ENCODE measurements around the gene SMIM41.
"Not testable (repeated sequence)": the region's sequence is repeated elsewhere in the genome, so short reads cannot be mapped to it uniquely, and the experiment has no call there.

The SMIM41 gene

GRCh38 chr12:52084491-52085231 is 5.2 kb downstream of the SMIM41 start:
- in situ Hi-C loops (cut with MboI; ENCODE audit: low sequenced_read_pairs), result loop anchor here (5.0 kb wide), 1 partner anchor 57 kb away; no protein-coding TSS in a partner anchor

DNA sequence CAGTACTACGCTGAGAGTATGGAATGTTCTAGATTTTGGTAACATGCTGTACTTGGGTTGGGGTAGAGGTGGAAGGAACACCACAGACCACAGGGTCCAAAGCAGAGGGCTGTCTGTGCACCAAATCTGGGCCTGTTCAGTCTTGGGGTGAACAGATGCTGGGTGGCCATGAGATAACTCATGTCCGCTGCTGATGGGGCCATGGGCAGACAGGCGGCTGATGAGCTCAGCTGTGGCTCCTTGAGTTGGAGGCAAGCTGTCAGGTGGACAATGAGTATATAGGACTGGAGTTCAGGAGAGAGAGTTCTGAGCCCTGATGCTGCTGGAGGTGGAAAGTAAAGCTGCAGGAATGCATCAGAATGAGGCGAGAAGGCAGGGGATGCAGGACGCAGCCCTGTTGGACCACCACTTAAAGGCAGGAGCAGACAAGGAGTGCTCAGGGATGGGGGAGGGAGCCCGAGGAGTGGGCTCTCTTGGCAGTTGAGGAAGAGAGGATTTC is 6.2 kb downstream of the SMIM41 start:
- in situ Hi-C loops (cut with MboI; ENCODE audit: low sequenced_read_pairs), result no loop called here

DNA sequence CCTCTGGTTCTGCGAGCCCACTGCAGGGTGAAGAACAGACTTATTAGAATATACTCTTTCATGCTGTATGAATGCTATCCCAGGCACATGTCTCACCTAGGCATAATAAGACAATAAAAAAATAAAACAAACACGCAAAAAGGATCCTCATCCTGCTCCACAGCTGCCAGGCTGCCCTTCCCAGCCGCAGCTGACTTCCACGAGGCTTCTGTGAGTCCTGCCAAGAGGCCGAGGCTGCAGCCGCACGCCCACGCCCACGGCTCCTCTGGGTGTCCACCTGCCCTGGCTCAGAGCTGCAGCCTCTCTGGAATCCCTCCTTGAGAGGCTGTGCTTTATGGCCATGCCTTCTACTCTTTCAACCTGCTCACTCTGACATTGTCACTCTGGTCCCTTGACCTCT is 6.9 kb downstream of the SMIM41 start:
- in situ Hi-C loops (cut with MboI; ENCODE audit: low sequenced_read_pairs), result no loop called here

DNA sequence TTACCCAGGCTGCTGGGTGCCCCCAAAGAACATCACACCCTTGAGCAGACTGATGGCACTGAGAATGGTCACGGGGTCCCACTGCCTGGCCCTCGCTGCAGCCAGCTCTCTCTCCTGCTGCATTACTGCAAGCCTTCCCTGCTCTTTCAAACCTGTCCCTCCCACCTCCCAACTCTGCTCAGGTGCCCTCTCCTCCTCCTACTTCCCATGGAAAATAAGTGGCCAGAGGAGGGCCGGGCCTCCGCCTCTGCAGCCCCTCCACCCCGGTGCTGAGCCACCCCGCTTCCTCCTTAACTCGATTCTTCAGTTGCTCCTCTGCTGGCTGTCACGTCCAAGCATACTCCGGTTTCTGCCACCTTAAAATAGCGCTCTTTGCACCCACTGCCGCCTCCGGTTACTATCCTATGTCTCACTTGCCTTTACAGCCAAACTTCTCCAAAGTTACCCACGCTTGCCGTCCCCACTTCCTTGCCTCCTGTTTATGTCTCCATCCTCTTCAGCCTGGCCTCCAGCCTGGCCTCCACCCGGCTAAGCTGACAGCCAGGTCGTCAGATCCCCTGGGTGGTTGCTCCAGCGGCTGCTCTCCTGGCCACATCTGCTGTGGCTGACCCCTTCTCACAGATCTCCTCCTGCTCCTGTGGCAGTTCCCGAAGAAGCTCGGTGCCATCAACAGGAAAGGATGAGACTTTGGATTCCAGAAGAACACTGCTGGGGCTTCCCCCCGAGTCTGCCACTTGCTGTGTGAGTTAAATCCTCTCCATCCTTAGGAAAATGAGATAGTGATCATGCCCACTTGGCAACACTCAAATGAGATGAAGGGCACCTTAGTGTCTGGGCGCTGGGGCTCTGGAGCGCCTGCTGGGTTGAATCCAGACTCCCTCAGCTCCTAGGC is 7.7 kb downstream of the SMIM41 start:
- in situ Hi-C loops (cut with MboI; ENCODE audit: low sequenced_read_pairs), result no loop called here

DNA sequence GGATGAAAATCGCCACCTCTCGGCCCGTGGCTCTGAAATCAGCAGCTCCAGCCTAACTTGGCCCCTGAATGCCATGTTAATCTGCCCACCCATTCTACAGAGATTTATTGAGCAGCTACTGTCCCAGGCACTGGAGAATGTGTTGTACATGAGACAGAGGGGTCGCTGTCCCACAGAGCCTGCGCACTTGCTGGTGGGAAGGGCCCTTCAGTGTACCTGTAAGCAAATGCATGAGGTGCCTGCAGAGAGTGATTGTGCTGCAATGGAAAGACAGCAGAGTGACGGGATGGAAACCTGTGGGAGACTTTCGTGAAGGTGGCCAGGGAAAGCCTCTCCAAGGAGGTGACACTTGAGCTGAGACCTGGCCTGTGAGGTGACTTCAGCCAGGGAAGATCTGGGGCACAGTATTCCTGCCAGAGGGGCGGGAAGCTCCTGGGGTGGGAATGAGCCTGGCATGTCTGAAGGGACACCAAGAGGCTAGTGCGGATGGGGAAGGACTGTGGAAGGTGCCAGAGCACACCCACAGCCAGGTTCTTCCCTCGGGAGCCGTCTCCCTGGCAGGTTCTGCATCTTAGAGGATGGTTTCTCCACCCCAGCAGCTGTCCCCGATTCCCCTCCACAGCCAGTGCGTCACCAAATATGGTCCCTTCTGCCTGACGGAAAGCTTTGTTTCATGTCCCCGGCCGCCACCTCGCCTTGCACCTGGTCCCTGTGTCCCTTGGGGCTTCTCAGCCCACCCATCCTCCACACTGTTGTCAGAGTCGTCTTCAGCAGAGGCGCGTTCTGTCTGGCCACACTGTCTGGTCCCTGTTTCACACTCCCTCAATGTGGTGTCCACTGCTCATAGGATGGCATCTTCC is 8.7 kb downstream of the SMIM41 start:
- in situ Hi-C loops (cut with MboI; ENCODE audit: low sequenced_read_pairs), result no loop called here

DNA sequence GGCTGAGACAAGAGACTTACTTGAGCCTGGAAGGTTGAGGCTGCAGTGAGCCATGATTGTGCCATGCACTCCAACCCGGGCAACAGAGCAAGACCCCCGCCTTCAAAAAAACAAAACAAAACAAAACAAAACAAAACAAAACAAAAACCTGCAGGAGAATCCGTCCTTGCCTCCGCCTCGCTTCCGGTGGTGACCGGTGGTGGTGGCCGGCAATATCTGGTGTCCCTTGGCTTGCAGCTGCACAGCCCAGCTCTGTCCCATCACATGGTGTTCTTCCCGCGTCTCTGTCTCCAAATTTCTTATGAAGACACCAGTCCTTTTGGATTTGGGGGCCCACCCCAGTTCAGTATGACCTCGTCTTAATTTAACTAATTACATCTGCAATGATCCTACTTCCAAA is 10.0 kb downstream of the SMIM41 start:
- in situ Hi-C loops (cut with MboI; ENCODE audit: low sequenced_read_pairs), result no loop called here

- in situ Hi-C loops (cut with MboI; ENCODE audit: low sequenced_read_pairs), result no loop called here
These were observed 10.8 kb downstream of the SMIM41 start for GRCh38 chr12:52090291-52090690.

DNA sequence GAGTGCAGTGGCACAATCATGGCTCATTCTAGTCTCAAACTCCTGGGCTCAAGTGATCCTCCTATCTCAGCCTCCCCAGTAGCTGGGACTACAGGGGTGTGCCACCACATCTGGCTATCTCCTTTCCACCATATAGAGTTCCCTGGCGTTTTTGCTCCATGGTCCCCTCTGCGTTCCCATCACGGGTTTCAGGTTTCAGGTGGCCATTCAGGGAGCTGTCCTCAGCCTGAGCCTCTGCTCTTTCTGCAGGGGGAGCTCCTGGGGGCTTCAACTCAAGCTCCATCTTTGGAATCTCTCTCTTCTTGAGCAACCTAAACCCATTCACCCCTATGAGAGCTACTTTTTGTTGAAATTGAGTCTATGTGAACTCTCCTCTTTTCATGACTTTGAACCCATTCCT is 11.6 kb downstream of the SMIM41 start:
- in situ Hi-C loops (cut with MboI; ENCODE audit: low sequenced_read_pairs), result no loop called here

DNA sequence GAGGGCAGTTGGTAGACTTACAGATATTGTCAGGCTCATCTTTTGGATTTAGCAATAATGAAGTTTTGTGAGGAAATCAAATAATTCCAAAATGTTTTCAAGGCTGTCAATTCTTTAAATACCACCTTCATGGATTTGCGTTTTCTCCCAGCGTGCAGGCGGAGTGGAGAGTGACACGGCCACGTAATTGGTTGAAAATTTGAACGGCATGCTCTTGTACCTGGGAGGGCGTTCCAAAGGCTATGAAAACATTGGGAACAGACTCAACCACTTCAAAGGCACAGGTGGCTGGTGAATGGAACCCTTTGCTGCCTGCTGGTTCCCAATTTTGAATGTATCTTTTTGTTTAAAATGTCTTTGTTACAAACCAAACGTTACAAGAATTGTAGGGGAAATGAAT is 12.4 kb downstream of the SMIM41 start:
- in situ Hi-C loops (cut with MboI; ENCODE audit: low sequenced_read_pairs), result no loop called here

DNA sequence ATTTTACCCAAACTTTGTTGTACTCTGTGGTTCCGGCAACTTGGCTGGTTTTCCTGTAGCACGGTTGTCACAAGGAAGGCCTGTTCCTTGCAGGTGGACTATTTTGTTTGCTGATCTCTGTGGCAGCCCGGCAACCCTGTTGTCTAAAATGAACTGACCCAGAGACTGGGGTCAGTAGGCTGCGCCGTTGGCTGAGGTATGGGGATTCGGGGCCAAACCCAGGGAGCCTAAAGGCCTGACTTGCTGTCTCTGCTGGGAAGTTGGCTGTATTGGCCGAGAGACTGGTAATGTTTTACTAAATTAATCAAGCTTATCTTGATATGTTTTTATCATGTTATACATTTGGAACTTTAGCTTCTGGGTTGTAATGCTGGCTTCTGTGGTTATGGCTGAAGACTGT is 13.8 kb downstream of the SMIM41 start:
- in situ Hi-C loops (cut with MboI; ENCODE audit: low sequenced_read_pairs), result no loop called here

GRCh38 chr12:52096332-52097044 is 17.0 kb downstream of the SMIM41 start:
- in situ Hi-C loops (cut with MboI; ENCODE audit: low sequenced_read_pairs), result no loop called here

DNA sequence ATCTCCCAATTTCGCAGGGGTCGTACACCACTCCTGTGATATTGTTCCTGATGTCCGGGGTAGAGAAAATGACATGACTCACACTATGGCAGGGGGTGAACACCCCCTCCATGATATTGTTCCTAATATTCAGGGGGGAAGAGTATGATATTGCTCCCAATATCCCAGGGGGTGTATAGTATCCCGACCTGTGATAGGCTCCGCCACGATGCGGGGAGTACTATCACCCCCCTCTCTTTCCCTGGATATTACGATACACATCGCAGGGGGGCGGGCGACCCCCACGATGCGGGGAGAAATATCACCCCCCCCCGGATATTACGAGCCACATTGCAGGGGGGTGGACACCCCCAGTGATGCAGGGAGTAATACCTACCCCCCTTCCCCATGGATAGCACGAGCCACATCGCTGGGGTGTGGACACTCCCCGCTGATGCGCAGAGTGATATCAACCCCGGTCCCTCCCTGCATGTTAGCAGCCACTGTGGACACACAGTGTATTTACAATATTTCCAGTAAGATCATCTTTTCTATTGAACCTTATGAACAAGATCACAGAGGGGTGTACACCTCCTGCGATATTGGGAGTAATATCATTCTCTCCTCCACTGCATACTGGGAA is 17.7 kb downstream of the SMIM41 start:
- in situ Hi-C loops (cut with MboI; ENCODE audit: low sequenced_read_pairs), result no loop called here

DNA sequence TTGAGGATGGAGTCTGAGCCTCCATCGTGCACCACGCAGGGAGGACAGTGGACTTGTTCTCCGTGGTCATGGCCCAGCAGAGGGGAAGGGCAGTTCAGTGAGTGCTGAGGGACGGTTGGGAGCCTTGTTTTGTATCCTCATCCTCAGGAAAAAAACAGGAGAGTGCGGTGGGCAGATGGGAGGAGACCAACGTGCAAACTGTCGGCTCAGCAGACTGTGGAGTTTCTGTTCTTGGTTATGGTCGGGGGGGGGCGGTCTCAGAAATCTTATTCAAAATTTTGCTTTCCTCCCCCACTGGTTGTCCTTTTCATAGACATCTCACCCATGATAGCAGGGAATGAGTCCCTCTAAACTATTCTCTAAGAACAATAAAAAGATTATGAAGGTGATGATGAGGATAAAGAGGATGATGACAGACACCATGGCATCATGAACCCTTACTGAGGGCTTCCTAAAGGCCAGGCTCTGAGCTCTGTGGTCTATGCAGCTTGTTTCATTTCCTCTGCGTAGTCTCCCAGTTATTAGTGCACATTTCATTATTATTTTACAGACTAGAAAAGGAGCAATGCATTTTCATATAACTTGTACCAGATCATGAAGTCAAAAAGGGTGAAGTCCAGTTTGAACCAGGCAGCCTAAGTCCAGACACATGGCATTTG is 25.1 kb downstream of the SMIM41 start:
- in situ Hi-C loops (cut with MboI; ENCODE audit: low sequenced_read_pairs), result not testable (repeated sequence)

- in situ Hi-C loops (cut with MboI; ENCODE audit: low sequenced_read_pairs), result not testable (repeated sequence)
These were observed 37.0 kb downstream of the SMIM41 start for GRCh38 chr12:52116222-52117125.

GRCh38 chr12:52117806-52118475 is 38.4 kb downstream of the SMIM41 start:
- in situ Hi-C loops (cut with MboI; ENCODE audit: low sequenced_read_pairs), result not testable (repeated sequence)

- in situ Hi-C loops (cut with MboI; ENCODE audit: low sequenced_read_pairs), result no loop called here
These were observed 40.1 kb downstream of the SMIM41 start for GRCh38 chr12:52119398-52120254.
